Prostate gland (tissue), 2 donors: Measurements from ENCODE around the gene XPO4. TPM values are rescaled to one million over a fixed set of nuclear protein-coding genes. Genes with fewer than 3 reads are reported as not detected.

Experiments
- DNase-seq: peaks from one replicate; pipeline ENCODE4 v3.0.0-alpha.2; 2019; ENCODE audit warnings: low spot score
- H3K27ac ChIP-seq, 2 donors: fragments of 200-600 bp; sonication (generic); 2 replicates each; pipeline ENCODE4 v1.5.1; 2017 to 2019
- H3K27me3 ChIP-seq: fragments of 200-600 bp; sonication (generic); replicated peaks from 2 replicates; pipeline ENCODE4 v1.5.1; 2019; ENCODE audit not compliant: insufficient read depth
- H3K36me3 ChIP-seq, 2 donors: fragments of 200-600 bp; sonication (generic); 1 replicate in 1 of 2; 2 replicates in 1 of 2; pipeline versions ENCODE4 v1.5.1 to v1.8.1; 2017 to 2019
- H3K4me1 ChIP-seq: fragments of 200-600 bp; sonication (generic); replicated peaks from 2 replicates; pipeline ENCODE4 v1.5.1; 2019
- H3K4me3 ChIP-seq, 2 donors: fragments of 200-600 bp; sonication (generic); 2 replicates each; pipeline ENCODE4 v1.5.1; 2017 to 2019
- H3K9me3 ChIP-seq: fragments of 200-600 bp; sonication (generic); 2 replicates; pipeline ENCODE4 v1.5.1; 2017
- POLR2A ChIP-seq: fragments of 450-650 bp; IDR thresholded peaks from one replicate; pipeline ENCODE4 v1.6.1; 2016; ENCODE audit warnings: antibody characterized with exemption, mild to moderate bottlenecking
- POLR2AphosphoS5 ChIP-seq: sonication (generic); formaldehyde crosslinking; IDR thresholded peaks from one replicate; pipeline ENCODE4 v1.6.1; 2017; ENCODE audit warnings: antibody characterized with exemption
- WGBS: methylation state at CpG from one replicate; pipeline ENCODE4 v1.1.5; 2018; 5-methylcytosine and 5-hydroxymethylcytosine counted together
- intact Hi-C: fragments of 100-400 bp; cut with DNase I; formaldehyde crosslinking; loops from one replicate; pipeline ENCODE4 v1.14.2; 2022
- total RNA-seq, 2 donors: library from RNA; depleted of rRNA; stranded (reverse); fragments of >200 nt; gene quantifications; one replicate each; pipeline ENCODE4 v1.1.0, GENCODE V29; 2016
- TF ChIP-seq, protein P1 (sequence below), 4 experiments: fragments of 200-600 bp in 2 of 4; fragments of 450-650 bp in 2 of 4; sonication (generic) in 2 of 4; IDR thresholded peaks; 1 replicate in 3 of 4; 2 replicates in 1 of 4; pipeline ENCODE4 v1.5.1; 2016 to 2019; ENCODE audit warnings: antibody characterized with exemption in 4 of 4, mild to moderate bottlenecking in 2 of 4, moderate library complexity in 2 of 4

The XPO4 gene
- total RNA-seq, 2 donors from 2014 or later: 13.3 to 21.0 TPM

DNA sequence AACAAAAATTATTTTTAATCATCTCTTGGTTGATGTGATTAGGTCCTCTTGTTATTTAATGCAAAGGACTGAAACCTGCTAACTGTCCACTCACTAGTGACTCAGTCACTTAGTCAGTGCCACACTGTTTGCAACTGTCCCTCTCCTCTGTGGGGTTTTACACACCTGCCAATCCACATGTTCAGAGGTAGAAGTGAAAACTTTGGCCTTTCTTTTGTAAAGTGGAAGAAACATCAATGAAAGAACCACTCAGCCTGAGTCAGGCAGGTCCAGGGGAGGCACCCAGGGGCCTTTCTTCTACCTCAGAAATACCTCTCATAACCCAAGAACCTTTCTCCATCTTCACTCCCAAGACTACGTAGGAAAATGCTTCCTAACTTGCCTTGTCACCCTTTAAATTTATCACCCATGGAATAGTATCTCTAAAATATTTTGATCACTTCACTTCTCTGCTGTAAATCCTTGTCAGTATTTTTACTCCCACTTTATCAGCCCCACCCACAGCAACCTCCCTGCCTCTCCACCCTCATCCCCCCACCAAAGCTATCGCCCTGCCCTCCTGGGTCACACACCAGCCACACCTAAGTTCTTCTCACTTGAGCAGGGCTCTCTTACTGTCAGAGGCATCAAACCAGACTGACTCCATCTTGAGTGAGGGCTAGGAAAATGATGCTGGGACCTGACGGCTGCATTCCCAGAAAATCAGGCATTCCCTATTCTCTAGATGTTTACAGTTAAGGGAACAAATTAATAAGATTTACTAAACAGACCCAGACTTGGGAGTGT is 99.2 kb downstream of the XPO4 start:
- no peak overlapping the region for H3K27ac ChIP-seq
- no peak for DNase-seq
- H3K36me3 ChIP-seq: no peaks in the 10 kb centered on the region
- H3K9me3 ChIP-seq: no peaks in the 10 kb centered on the region
- no peaks in the 10 kb centered on the region for H3K27me3 ChIP-seq
- intact Hi-C loops: no loop called here
- no peak for TF ChIP-seq POLR2AphosphoS5
- TF ChIP-seq, protein P1, sequence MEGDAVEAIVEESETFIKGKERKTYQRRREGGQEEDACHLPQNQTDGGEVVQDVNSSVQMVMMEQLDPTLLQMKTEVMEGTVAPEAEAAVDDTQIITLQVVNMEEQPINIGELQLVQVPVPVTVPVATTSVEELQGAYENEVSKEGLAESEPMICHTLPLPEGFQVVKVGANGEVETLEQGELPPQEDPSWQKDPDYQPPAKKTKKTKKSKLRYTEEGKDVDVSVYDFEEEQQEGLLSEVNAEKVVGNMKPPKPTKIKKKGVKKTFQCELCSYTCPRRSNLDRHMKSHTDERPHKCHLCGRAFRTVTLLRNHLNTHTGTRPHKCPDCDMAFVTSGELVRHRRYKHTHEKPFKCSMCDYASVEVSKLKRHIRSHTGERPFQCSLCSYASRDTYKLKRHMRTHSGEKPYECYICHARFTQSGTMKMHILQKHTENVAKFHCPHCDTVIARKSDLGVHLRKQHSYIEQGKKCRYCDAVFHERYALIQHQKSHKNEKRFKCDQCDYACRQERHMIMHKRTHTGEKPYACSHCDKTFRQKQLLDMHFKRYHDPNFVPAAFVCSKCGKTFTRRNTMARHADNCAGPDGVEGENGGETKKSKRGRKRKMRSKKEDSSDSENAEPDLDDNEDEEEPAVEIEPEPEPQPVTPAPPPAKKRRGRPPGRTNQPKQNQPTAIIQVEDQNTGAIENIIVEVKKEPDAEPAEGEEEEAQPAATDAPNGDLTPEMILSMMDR (IDR thresholded peaks at IDR 0.05): no peak
- no peak for TF ChIP-seq POLR2A
- 91% methylated on average over 3 of the region's 3 CpGs for WGBS
- no peaks in the 10 kb centered on the region for H3K4me1 ChIP-seq
- no peak overlapping the region for H3K4me3 ChIP-seq

DNA sequence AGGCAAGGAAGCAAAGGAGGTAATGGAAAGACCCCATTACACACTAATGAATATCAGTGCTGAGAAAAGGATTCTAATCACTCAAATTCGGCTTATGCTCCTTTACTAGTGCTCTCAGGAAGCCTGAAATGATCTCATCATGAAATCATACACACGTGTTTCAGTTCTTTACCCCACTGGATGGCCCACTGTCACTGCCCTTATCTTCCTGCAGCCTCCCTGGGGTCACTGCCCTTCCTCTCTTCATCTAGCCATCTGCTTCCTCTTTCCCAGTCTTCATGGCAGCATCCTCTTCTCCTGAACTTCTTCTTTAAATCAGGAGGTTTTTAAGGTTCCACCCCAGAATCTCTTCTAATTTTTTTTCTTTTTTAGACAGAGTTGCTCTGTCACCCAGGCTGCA is 100.8 kb downstream of the XPO4 start:
- no peaks in the 10 kb centered on the region for H3K36me3 ChIP-seq
- H3K4me3 ChIP-seq: no peak overlapping the region
- TF ChIP-seq, protein P1 (IDR thresholded peaks at IDR 0.05): no peak
- TF ChIP-seq POLR2AphosphoS5: no peak
- no peak for DNase-seq
- H3K27ac ChIP-seq: no peak overlapping the region
- no peaks in the 10 kb centered on the region for H3K9me3 ChIP-seq
- no peaks in the 10 kb centered on the region for H3K4me1 ChIP-seq
- intact Hi-C loops: no loop called here
- no peaks in the 10 kb centered on the region for H3K27me3 ChIP-seq
- WGBS: 66% methylated on average over 2 of the region's 2 CpGs

DNA sequence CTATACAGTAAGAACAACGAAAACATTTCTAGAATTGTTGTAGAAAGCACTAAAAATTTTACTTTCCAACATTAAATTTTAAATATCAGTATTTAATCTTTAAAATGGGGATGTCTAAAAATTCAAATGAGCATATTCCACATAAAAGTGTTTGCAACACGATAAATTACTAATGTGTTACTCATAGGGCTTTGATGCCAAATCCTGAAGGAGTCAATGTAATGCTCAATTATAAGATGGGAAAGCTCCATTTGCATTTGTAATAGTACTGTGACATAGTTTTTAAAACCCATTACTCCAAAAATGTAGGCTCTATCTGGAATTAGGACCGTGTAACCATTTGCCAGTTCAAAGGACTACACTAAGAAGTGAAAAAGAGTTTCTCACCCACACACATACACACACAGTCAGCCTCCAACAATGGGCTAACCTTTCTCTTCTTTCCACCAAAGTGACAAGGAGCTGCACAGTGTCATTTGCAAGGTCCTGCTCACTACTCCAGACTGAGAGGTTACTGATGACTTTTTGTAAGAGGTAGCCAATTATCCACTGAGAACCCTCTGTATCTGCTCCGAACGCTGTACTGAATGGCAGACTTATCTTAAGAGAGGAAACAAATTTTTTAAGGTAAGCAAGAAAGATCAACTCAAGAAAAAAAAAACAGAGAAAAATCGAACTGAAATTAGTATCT is 102.7 kb downstream of the XPO4 start:
- 82% methylated on average over 6 of the region's 6 CpGs for WGBS
- H3K9me3 ChIP-seq: no peaks in the 10 kb centered on the region
- H3K27ac ChIP-seq: no peak overlapping the region
- TF ChIP-seq POLR2AphosphoS5 (no peak), POLR2A (no peak)
- TF ChIP-seq, protein P1 (IDR thresholded peaks at IDR 0.05): no peak
- H3K4me3 ChIP-seq: no peak overlapping the region
- intact Hi-C loops: no loop called here
- H3K4me1 ChIP-seq: no peaks in the 10 kb centered on the region
- no peak for DNase-seq
- no peaks in the 10 kb centered on the region for H3K36me3 ChIP-seq
- H3K27me3 ChIP-seq: no peaks in the 10 kb centered on the region

DNA sequence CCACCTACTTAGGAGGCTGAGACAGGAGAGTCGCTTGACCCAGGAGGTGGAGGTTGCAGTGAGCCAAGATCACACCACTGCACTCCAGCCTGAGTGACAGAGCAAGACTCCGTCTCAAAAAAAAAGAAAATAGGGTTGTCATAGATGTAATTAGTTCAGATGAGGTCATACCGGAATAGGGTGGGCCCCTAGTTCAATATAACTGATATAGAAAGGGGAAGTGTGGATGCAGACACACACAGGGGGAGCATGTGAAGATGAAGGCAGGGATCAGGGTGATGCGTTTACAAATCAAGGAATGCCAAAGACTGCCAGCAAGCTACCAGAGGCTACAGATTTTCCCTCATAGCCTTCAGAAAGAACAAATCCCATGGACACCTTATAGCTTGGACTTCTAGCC is 104.5 kb downstream of the XPO4 start:
- Histone ChIP-seq H3K27me3 (no peaks in the 10 kb centered on the region), H3K4me3 (no peak overlapping the region), H3K36me3 (no peaks in the 10 kb centered on the region), H3K27ac (no peak overlapping the region), H3K4me1 (no peaks in the 10 kb centered on the region), H3K9me3 (no peaks in the 10 kb centered on the region)
- WGBS: 97% methylated on average over 4 of the region's 4 CpGs
- no peak for DNase-seq
- no peak for TF ChIP-seq POLR2A
- TF ChIP-seq, protein P1 (IDR thresholded peaks at IDR 0.05): no peak
- no peak for TF ChIP-seq POLR2AphosphoS5
- intact Hi-C loops: no loop called here
